ENCODE results near the gene TP53I13.
"Not testable (repeated sequence)": the region's sequence is repeated elsewhere in the genome, so short reads cannot be mapped to it uniquely, and the experiment has no call there.

Gene TP53I13

DNA sequence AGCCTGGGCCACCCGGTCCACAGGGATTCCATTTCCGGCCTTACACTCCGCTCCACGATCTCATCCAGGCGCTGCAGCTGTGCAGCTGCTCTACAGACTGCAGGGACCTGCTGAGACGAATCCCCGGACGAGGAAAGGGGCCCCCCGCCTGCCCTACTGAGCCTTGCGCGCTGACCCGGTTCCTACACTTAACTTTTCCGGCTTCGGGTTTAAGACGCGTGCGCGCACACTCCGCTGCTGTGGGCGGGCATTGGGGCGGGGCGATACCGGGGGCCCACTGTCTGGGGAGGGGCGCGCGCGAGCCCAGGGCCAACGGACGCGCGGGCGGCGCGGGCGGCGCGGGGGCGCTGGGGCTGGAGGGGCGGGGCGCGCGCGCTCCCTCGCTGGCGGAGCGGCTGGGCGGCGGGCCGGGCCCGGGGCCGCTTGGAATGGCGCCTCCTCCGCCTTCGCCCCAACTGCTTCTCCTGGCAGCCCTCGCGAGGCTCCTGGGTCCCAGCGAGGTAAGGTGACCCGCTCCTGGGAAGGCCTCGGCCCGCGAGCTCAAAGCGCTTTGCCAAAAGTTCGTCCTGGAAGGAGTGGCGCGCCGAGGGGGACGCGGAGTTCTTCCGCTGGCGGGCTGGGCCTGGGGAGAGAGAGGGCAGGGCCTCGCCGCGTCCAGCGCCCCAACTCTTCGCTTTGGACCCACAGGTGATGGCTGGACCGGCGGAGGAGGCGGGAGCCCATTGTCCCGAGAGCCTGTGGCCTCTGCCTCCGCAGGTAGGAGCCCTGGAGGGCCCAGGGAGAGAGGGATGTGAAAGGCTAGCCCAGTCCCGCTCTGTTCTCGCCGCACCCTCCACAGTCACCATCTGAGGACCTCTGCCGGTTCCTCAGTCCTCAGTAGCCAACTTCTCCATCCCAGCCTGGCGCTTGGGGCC is at the start of gene TP53I13:
TSS of gene TP53I13 (plus strand) at position 371 of the 914 bp plus-strand sequence. CDS start at position 429, 58 bp downstream.
- H3K4me1 Mint-ChIP-seq (ENCODE audit: low read depth) = peaks cover 43% of the 10 kb centered on the region
- DNase-seq = peak; percentile 90

DNA sequence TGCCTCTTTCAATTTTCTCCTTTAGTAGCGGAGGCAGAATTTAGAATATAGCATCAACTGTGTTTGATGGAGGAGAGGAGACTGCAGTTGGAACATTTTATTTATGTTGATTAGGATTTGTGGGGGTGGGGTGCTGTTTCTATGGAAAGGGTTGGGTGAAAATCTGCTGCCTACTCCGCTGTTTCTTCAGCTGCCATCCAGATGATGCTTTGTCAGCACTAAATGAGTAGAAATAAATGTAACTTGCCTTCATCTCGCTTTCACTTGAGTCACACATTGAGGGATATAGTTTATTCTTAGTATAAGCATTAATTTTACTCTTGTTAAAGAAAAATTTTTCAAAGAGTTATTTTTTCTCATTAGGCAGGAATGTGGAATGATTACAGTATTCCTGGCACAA is 43.8 kb upstream of the TP53I13 start:
- no peak for DNase-seq

More for the DNA sequence above, at the start of gene TP53I13:
- peak within 1 kb of the TSS; percentile 94 for H3K27ac Mint-ChIP-seq
- H3K4me3 Mint-ChIP-seq = peak within 1 kb of the TSS; percentile 88
- no peaks in the 10 kb centered on the region for H3K27me3 Mint-ChIP-seq
- no peaks in the 10 kb centered on the region for H3K9me3 Mint-ChIP-seq
- H3K36me3 Mint-ChIP-seq (ENCODE audit: low read depth) = peaks cover 25% of the 10 kb centered on the region

DNA sequence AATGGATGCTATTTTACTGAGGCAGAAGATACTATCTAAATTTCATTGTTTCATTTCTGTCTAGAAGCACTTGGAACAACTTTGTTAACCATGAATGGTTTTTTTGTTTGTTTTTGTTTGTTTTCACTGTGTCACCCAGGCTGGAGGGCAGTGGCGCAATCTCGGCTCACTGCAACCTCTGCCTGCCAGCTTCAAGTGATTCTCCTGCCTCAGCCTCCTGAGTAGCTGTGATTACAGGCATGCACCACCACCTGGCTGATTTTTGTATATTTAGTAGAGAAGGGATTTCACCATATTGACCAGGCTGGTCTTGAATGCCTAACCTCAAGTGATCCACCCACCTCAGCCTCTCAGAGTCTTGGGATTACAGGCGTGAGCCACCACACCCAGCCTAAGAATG is 42.2 kb upstream of the TP53I13 start:
- peaks cover 69% of the 10 kb centered on the region for H3K36me3 Mint-ChIP-seq (ENCODE audit: low read depth)
- H3K27ac Mint-ChIP-seq = no peak overlapping the region
- H3K4me1 Mint-ChIP-seq (ENCODE audit: low read depth) = no peaks in the 10 kb centered on the region
- H3K4me3 Mint-ChIP-seq = no peak overlapping the region
- no peaks in the 10 kb centered on the region for H3K27me3 Mint-ChIP-seq
- no peak for DNase-seq
- no peaks in the 10 kb centered on the region for H3K9me3 Mint-ChIP-seq

More for the DNA sequence above, 43.8 kb upstream of the TP53I13 start:
- Mint-ChIP-seq H3K27ac (no peak overlapping the region), H3K9me3 (no peaks in the 10 kb centered on the region), H3K36me3 (ENCODE audit: low read depth) (peaks cover 67% of the 10 kb centered on the region), H3K27me3 (no peaks in the 10 kb centered on the region), H3K4me3 (no peak overlapping the region), H3K4me1 (ENCODE audit: low read depth) (no peaks in the 10 kb centered on the region)

DNA sequence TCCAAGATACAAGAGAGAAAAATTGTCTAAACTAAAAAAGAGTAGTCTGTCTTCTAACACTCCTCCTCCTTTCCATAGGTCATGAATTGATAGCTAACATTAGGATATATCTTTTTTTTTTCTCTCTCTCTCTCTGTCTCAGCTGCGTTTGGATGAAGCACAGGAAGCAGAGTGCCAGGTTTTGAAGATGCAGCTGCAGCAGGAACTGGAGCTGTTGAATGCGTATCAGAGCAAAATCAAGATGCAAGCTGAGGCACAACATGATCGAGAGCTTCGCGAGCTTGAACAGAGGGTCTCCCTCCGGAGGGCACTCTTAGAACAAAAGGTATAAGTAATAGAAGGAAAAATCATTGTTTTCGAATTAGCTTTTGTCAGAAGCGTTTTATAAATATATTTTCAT is 34.5 kb upstream of the TP53I13 start:
- DNase-seq = no peak
- no peaks in the 10 kb centered on the region for H3K27me3 Mint-ChIP-seq
- no peak overlapping the region for H3K4me3 Mint-ChIP-seq
- H3K4me1 Mint-ChIP-seq (ENCODE audit: low read depth) = no peaks in the 10 kb centered on the region
- peak overlapping the region; percentile 10 for H3K27ac Mint-ChIP-seq
- H3K36me3 Mint-ChIP-seq (ENCODE audit: low read depth) = peaks cover 56% of the 10 kb centered on the region
- no peaks in the 10 kb centered on the region for H3K9me3 Mint-ChIP-seq

DNA sequence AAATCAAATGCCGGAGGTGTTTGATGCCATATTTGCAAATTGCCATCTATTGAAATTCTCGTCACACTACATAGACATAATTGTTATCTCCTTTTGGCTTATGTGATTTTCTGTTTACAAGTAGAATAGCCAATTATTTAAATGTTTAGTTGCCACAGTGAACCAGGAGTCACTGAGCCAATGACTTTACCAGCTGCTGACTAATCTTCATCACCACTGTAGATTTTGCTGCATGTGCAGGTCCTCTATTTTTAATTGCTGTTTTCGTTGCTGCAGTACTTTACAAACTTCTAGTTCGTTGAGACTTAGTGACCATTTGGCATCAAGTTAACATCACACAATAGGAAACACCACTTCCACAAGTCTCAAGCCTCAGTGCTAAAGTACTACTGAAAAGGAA is 24.4 kb upstream of the TP53I13 start:
- Mint-ChIP-seq H3K4me1 (ENCODE audit: low read depth) (peaks cover 6% of the 10 kb centered on the region), H3K27ac (no peak overlapping the region), H3K9me3 (no peaks in the 10 kb centered on the region), H3K27me3 (no peaks in the 10 kb centered on the region), H3K36me3 (ENCODE audit: low read depth) (peaks cover 46% of the 10 kb centered on the region), H3K4me3 (no peak overlapping the region)
- no peak for DNase-seq

DNA sequence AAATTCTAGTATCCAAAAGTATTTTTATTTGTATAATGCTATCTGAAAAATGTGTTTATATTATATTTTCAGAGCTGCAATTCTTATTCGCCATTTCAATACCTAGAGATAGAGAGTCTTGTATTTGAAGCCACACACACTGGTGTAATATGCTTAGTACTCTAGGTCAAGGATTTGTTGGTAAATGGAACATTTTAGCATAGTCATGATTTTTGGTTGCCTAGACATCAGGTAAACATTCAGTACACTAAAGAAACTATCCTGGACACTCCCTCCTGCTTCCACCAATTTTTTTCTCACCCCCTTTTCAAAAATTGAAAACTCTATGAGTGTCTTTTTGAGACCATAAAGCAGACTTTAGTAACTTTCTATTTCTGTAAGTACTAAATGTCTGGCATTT is 22.4 kb upstream of the TP53I13 start:
- H3K36me3 Mint-ChIP-seq (ENCODE audit: low read depth) = peaks cover 35% of the 10 kb centered on the region

DNA sequence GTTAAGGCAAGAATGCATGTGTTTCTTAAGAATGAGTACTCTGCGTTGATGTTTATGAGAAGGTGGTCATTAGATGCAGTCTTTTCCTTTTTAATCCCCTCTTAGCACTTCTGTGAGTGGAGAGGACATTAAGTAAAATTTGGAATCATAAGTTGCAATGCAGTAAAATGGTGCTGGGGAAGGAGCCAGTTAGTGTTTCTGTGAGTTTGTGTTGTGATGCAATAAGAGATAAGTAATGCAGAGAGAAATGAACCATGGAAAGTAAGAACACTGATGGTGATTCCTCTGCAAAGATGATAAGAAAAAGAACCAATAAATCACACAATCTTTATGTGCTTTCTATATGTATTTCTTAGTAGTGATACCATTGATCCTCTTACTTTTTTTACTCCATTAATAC is 21.7 kb upstream of the TP53I13 start:
- peaks cover 35% of the 10 kb centered on the region for H3K36me3 Mint-ChIP-seq (ENCODE audit: low read depth)
- no peak overlapping the region for H3K4me3 Mint-ChIP-seq
- H3K27ac Mint-ChIP-seq = no peak overlapping the region
- no peak for DNase-seq
- peaks cover 12% of the 10 kb centered on the region for H3K4me1 Mint-ChIP-seq (ENCODE audit: low read depth)
- H3K27me3 Mint-ChIP-seq = no peaks in the 10 kb centered on the region
- H3K9me3 Mint-ChIP-seq = no peaks in the 10 kb centered on the region

More for the DNA sequence above, 22.4 kb upstream of the TP53I13 start:
- Mint-ChIP-seq H3K4me1 (ENCODE audit: low read depth) (peaks cover 12% of the 10 kb centered on the region), H3K4me3 (no peak overlapping the region), H3K27me3 (no peaks in the 10 kb centered on the region), H3K9me3 (no peaks in the 10 kb centered on the region), H3K27ac (no peak overlapping the region)
- no peak for DNase-seq

DNA sequence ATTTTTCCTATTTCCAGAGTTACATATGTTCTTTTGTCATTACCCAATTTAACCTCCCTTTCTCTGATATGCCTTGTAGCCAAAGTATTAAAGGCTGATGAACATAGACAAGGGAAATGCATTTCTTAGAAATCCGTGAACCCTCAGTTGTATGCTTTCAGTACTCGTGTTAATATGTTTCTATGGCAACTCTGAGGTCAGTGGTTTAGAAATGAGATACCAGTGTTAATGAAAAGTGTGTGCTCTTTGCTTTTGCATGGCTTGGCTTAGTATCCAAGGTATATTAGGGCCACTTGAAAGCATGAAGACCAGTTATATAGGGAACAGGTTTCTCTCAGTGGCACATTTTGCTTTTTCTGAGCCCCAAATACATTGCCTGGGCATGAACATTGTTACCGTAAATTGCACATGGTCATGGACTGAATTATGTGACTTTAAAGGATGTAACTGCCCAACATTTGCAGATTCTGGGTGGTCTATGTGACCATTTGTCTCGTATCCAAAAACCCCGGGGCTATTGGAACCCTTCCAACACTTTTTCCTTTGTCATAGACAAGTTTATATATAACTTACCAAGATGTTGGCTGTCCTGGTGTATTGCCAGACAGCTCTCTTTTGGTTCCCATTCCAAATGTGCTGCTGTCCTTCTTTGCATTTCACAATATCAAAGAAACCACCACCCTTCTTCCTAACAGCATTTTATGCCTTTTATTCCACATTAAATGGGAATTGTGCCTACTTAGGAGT is 19.2 kb upstream of the TP53I13 start:
- Mint-ChIP-seq H3K27me3 (no peaks in the 10 kb centered on the region), H3K27ac (no peak overlapping the region), H3K4me3 (no peak overlapping the region), H3K36me3 (ENCODE audit: low read depth) (peaks cover 11% of the 10 kb centered on the region), H3K4me1 (ENCODE audit: low read depth) (peaks cover 12% of the 10 kb centered on the region), H3K9me3 (no peaks in the 10 kb centered on the region)
- no peak for DNase-seq

- peaks cover 8% of the 10 kb centered on the region for H3K36me3 Mint-ChIP-seq (ENCODE audit: low read depth)
- H3K27ac Mint-ChIP-seq = no peak overlapping the region
- no peak overlapping the region for H3K4me3 Mint-ChIP-seq
Observed at GRCh38 chr17:29555840-29556239, 12.7 kb upstream of the TP53I13 start.

DNA sequence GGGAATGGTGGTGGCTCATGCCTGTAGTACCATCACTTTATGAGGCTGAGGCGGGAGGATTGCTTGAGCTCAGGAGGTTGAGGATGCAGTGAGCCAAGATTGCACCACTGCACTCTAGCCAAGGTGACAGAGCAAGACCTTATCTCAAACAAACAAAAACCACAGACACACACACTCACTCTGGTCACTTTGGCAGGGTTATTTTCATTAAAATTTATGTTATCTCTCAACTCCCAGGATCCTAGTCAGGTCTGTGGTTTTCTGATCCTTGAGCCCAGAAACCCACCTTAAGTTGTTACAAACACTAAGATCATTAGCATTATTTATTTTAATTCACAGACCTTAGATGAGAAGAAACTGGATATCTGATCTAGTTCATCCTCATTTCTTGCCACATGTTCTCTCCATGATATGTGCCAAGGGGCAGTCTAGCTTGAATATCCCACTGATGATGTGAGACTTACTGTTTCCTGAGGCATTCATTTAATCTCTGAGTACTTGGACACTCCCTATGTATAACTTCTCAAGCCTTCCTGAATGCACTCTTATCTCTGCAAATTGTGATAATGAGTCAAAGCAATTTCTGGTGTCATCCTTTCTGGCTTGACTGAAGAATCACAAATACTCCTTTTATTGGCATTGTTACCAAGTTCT is 11.3 kb upstream of the TP53I13 start:
- no peaks in the 10 kb centered on the region for H3K9me3 Mint-ChIP-seq
- H3K36me3 Mint-ChIP-seq (ENCODE audit: low read depth) = peaks cover 21% of the 10 kb centered on the region
- H3K27ac Mint-ChIP-seq = peak overlapping the region; percentile 67
- DNase-seq = no peak
- H3K4me1 Mint-ChIP-seq (ENCODE audit: low read depth) = peaks cover 22% of the 10 kb centered on the region
- no peaks in the 10 kb centered on the region for H3K27me3 Mint-ChIP-seq
- no peak overlapping the region for H3K4me3 Mint-ChIP-seq

More at GRCh38 chr17:29555840-29556239, 12.7 kb upstream of the TP53I13 start:
- no peaks in the 10 kb centered on the region for H3K9me3 Mint-ChIP-seq
- H3K27me3 Mint-ChIP-seq = no peaks in the 10 kb centered on the region
- H3K4me1 Mint-ChIP-seq (ENCODE audit: low read depth) = peaks cover 15% of the 10 kb centered on the region
- no peak for DNase-seq

DNA sequence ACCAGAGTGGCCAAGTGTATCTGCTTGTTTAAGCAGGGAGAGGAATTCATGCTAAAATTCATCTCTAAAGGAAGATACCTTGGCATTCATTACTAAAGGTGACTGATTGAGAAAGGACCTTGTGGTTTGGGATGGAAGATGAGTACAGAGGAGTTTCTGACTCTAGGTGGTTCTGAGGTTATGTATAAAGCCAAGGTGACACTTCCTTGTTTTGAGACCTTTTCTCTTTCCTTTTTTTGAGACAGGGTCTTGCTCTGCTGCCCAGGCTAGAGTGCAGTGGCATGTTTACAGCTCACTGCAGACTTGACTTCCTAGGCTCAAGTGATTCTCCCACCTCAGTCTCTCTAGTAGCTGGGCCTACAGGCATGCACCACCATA is 10.8 kb upstream of the TP53I13 start:
- Mint-ChIP-seq H3K27ac (peak overlapping the region; percentile 67), H3K4me1 (ENCODE audit: low read depth) (peaks cover 27% of the 10 kb centered on the region), H3K36me3 (ENCODE audit: low read depth) (peaks cover 26% of the 10 kb centered on the region), H3K27me3 (no peaks in the 10 kb centered on the region), H3K9me3 (no peaks in the 10 kb centered on the region), H3K4me3 (no peak overlapping the region)
- no peak for DNase-seq

DNA sequence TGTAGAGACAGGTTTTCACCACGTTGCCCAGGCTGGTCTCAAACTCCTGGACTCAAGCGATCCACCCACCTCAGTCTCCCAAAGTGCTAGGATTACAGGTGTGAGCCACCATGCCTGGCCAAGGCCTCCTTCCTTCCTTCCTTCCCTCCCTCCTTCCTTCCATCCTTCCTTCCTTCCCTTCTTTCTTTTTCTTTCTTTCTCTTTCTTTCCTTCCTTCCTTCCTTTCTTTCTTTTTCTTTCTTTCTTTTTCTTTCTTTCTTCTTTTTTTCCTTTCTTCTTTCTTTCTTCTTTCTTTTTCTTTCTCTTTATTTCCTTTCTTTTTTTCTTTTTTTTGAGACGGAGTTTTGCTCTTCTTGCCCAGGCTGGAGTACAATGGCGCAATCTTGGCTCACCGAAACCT is 10.4 kb upstream of the TP53I13 start:
- not testable (repeated sequence) for H3K27me3 Mint-ChIP-seq, H3K4me3 Mint-ChIP-seq, DNase-seq, H3K9me3 Mint-ChIP-seq
- peak overlapping the region; percentile 67 for H3K27ac Mint-ChIP-seq
- H3K36me3 Mint-ChIP-seq (ENCODE audit: low read depth) = peaks cover 30% of the 10 kb centered on the region
- peaks cover 29% of the 10 kb centered on the region for H3K4me1 Mint-ChIP-seq (ENCODE audit: low read depth)

- H3K9me3 Mint-ChIP-seq = no peaks in the 10 kb centered on the region
- H3K36me3 Mint-ChIP-seq (ENCODE audit: low read depth) = peaks cover 30% of the 10 kb centered on the region
- no peak overlapping the region for H3K27ac Mint-ChIP-seq
- peaks cover 38% of the 10 kb centered on the region for H3K4me1 Mint-ChIP-seq (ENCODE audit: low read depth)
- DNase-seq = no peak
- no peaks in the 10 kb centered on the region for H3K27me3 Mint-ChIP-seq
- no peak overlapping the region for H3K4me3 Mint-ChIP-seq
Observed at GRCh38 chr17:29559640-29560039, 8.9 kb upstream of the TP53I13 start.

- H3K27ac Mint-ChIP-seq = no peak overlapping the region
- H3K4me3 Mint-ChIP-seq = no peak overlapping the region
- H3K36me3 Mint-ChIP-seq (ENCODE audit: low read depth) = peaks cover 30% of the 10 kb centered on the region
- H3K9me3 Mint-ChIP-seq = no peaks in the 10 kb centered on the region
- no peaks in the 10 kb centered on the region for H3K27me3 Mint-ChIP-seq
- no peak for DNase-seq
- peaks cover 42% of the 10 kb centered on the region for H3K4me1 Mint-ChIP-seq (ENCODE audit: low read depth)
Observed at GRCh38 chr17:29560316-29560715, 8.2 kb upstream of the TP53I13 start.
